GM20000 (cell line): Measurements from ENCODE around the gene RYR3.

Experiments used
- DNase-seq: peaks from one replicate; pipeline ENCODE4 v3.0.0; 2012; ENCODE audit warnings: low spot score
- TF ChIP-seq, protein P1 (sequence below): IDR thresholded peaks from 2 replicates; pipeline ENCODE4 v1.5.1; 2012; ENCODE audit warnings: mild to moderate bottlenecking, control low read depth; ENCODE audit errors: extremely low read depth, missing control alignments

The RYR3 gene

DNA sequence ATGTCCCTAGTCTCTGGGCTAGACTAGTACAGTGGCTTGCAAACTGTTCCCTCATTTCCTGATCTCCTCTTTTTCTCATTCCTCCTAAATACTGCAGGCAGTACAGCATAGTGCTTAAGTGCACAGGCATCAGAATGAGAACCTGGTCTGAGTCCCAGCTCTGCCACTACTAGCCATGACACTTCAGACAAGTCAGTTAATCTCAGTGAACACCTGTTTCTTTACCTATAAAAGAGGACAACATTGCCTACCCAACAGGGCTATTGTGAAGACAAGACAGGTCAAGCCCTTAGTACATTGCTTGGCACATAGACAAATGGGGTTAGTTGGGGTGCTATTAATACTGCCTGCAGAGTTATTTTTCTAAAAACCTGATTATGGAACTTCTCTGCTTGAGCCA, 113.3 kb downstream of the RYR3 start:
- TF ChIP-seq, protein P1, sequence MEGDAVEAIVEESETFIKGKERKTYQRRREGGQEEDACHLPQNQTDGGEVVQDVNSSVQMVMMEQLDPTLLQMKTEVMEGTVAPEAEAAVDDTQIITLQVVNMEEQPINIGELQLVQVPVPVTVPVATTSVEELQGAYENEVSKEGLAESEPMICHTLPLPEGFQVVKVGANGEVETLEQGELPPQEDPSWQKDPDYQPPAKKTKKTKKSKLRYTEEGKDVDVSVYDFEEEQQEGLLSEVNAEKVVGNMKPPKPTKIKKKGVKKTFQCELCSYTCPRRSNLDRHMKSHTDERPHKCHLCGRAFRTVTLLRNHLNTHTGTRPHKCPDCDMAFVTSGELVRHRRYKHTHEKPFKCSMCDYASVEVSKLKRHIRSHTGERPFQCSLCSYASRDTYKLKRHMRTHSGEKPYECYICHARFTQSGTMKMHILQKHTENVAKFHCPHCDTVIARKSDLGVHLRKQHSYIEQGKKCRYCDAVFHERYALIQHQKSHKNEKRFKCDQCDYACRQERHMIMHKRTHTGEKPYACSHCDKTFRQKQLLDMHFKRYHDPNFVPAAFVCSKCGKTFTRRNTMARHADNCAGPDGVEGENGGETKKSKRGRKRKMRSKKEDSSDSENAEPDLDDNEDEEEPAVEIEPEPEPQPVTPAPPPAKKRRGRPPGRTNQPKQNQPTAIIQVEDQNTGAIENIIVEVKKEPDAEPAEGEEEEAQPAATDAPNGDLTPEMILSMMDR: no peak
- DNase-seq: no peak

GRCh38 chr15:33425142-33425541, 114.4 kb downstream of the RYR3 start:
- DNase-seq: no peak

DNA sequence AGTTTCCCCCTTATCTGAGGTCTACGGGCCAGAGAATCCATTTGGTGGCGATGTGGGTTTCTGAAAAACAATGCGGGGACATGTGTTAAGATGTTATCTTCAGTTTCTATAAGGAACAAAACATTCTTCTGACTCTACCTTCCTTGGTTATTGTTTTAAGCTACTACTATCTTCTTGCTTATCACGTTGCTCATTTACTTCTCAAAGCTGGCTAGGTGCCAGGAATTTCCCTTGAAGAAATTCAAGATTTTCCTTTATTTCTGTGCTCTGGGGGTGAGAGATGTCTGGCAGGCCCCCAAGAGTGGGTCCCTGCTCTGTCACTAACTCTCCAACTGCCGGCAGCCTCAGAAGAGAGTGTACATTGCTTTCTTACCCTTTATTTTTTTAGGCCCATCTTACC, 119.8 kb downstream of the RYR3 start:
- TF ChIP-seq, protein P1: no peak
- DNase-seq: no peak

More at GRCh38 chr15:33425142-33425541, 114.4 kb downstream of the RYR3 start:
- TF ChIP-seq, protein P1: no peak

DNA sequence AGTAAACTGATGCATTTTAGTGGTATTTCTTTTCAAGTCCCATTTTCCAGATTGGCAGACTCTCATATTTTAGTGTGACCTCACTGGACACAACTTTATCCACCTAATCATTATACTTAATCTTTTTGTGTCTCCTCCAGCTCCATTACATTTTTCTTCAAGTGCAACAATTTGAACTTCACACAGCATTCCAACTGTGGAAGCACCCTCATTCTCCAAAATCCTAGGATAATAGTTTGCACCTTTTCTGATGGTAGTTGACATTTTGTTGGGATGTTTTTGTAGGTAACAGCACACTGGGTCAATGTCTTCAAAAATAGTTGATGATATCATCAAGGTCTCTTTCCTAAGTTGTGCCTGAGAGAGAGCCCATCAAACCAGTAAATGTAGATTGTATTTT, 123.1 kb downstream of the RYR3 start:
- DNase-seq: no peak
- TF ChIP-seq, protein P1: no peak

GRCh38 chr15:33438396-33438795, 127.6 kb downstream of the RYR3 start:
- no peak for DNase-seq

DNA sequence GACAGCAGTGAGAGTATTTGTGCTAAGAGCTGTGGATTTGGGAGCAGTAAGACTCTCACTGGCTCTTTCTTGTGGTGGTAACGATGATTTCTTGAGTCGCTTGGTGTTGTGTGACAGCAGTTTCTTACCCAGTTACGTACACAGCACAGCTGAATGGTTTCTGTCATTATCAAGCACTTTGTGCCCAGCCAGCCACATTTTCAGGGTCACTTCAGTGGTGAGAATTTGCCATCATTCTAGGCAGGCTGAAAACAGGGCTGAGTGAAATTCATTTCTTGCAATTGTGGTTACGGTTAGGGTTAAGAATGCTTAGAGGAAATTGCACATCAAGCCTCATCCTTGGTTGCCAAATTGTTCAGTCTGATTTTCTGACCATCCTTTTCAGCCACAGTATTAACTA, 130.1 kb downstream of the RYR3 start:
- no peak for DNase-seq
- TF ChIP-seq, protein P1: no peak

More at GRCh38 chr15:33438396-33438795, 127.6 kb downstream of the RYR3 start:
- TF ChIP-seq, protein P1: no peak

- no peak for DNase-seq
Observed at GRCh38 chr15:33442449-33442848, 131.7 kb downstream of the RYR3 start.

More at GRCh38 chr15:33442449-33442848, 131.7 kb downstream of the RYR3 start:
- TF ChIP-seq, protein P1: no peak
